ENCODE data around the gene FGD2. TPM values are rescaled to one million over a fixed set of nuclear protein-coding genes. Genes with fewer than 3 reads are reported as not detected.

The FGD2 gene
- total and polyA plus RNA-seq, 2 donors (not counting 3 experiments of a cell fraction or from before 2014, with no cell fraction given) = not detected

DNA sequence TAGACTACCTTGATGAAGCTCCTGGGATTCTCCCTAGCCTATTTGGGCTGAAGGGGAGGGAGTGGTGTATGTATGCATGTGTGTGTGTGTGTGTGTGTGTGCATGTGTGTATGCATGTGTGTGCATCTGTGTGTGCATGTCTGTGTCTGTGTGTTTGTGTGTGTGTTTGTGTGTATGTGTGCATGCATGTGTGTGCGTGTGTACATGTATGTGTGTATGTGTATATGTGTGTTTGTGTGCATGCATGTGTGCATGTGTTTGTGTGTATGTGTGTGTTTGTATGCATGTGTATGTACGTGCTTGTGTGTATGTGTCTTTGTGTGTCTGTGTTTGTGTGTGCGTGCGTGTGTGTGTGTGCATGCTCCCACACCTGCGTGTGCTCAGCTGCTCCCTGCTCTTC lies 15.4 kb downstream of the FGD2 start:
- ChIA-PET POLR2A (no interaction called here), CTCF (interaction anchor here (0.6 to 10.6 kb wide), 9 partner anchors 8 to 253 kb away, joined by 3 to 330 read pairs (median 14); partner anchors contain the start of genes C6orf89 and PIM1)
- no peaks in the 10 kb centered on the region for H3K79me2 ChIP-seq (ENCODE audit: control insufficient read depth, insufficient read depth, low read length)
- H3K27ac ChIP-seq (ENCODE audit: insufficient read depth, low read depth, low read length) = no peak overlapping the region
- dilution Hi-C loops (cut with MboI; ENCODE audit: extremely low pct_ligation_motif_present, low sequenced_read_pairs) = no loop called here
- no peaks in the 10 kb centered on the region for H4K20me1 ChIP-seq (replicated peaks; ENCODE audit: control insufficient read depth, extremely low read depth, insufficient read depth, low read length)
- no peaks in the 10 kb centered on the region for H3K9me1 ChIP-seq (replicated peaks; ENCODE audit: control insufficient read depth, extremely low read depth, insufficient read depth, low read length)
- H3K9me3 ChIP-seq (replicated peaks; ENCODE audit: control insufficient read depth, insufficient read depth, low read length) = no peaks in the 10 kb centered on the region
- H3K4me1 ChIP-seq (ENCODE audit: control insufficient read depth, extremely low read depth, insufficient read depth, low read length) = peaks cover 10% of the 10 kb centered on the region
- BruUV-seq (replicated peaks) = no TSS peak
- DNase-seq (ENCODE audit: low read depth, low spot score) = no peak
- H3K4me3 ChIP-seq (replicated peaks in 1 of 3; ENCODE audit: insufficient read depth in 1 of 3, low read depth in 1 of 3, low read length in 3 of 3) = no peak overlapping the region
- no peaks in the 10 kb centered on the region for H3K27me3 ChIP-seq (ENCODE audit: control insufficient read depth in 2 of 2, insufficient read depth in 2 of 2, low read length in 2 of 2)
- H2AFZ ChIP-seq (ENCODE audit: low read depth, low read length) = no peak overlapping the region
- H3K4me2 ChIP-seq (ENCODE audit: insufficient read depth, low read length) = no peak overlapping the region
- no peaks in the 10 kb centered on the region for H3K36me3 ChIP-seq (ENCODE audit: control insufficient read depth in 2 of 2, extremely low read depth in 1 of 2, insufficient read depth in 2 of 2, low read length in 2 of 2)
- H3K9ac ChIP-seq (replicated peaks; ENCODE audit: extremely low read depth, insufficient read depth, low read length) = no peak overlapping the region
- FAIRE-seq = no peak
- intact Hi-C loops (cut with micrococcal nuclease) = loop anchor here (10.0 kb wide), 1 partner anchor 294 kb away; no protein-coding TSS in a partner anchor
- TF ChIP-seq FOS (IDR thresholded peaks at IDR 0.05; ENCODE audit: borderline replicate concordance, insufficient read depth, low read length) = no peak
- TF ChIP-seq, protein P1, sequence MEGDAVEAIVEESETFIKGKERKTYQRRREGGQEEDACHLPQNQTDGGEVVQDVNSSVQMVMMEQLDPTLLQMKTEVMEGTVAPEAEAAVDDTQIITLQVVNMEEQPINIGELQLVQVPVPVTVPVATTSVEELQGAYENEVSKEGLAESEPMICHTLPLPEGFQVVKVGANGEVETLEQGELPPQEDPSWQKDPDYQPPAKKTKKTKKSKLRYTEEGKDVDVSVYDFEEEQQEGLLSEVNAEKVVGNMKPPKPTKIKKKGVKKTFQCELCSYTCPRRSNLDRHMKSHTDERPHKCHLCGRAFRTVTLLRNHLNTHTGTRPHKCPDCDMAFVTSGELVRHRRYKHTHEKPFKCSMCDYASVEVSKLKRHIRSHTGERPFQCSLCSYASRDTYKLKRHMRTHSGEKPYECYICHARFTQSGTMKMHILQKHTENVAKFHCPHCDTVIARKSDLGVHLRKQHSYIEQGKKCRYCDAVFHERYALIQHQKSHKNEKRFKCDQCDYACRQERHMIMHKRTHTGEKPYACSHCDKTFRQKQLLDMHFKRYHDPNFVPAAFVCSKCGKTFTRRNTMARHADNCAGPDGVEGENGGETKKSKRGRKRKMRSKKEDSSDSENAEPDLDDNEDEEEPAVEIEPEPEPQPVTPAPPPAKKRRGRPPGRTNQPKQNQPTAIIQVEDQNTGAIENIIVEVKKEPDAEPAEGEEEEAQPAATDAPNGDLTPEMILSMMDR (IDR thresholded peaks at IDR 0.05; ENCODE audit: extremely low read depth in 1 of 2, insufficient read depth in 1 of 2, low read depth in 1 of 2, low read length in 2 of 2) = no peak
- TF ChIP-seq GATA2 (IDR thresholded peaks at IDR 0.05; ENCODE audit: insufficient read depth, insufficient read length, low read depth, low read length) = no peak
- no peak for TF ChIP-seq POLR2A (IDR thresholded peaks at IDR 0.05; ENCODE audit: low read depth, low read length)
- no peak for TF ChIP-seq JUN (IDR thresholded peaks at IDR 0.05; ENCODE audit: borderline replicate concordance, insufficient read depth, insufficient read length, low read depth)
- TF ChIP-seq, protein P2, sequence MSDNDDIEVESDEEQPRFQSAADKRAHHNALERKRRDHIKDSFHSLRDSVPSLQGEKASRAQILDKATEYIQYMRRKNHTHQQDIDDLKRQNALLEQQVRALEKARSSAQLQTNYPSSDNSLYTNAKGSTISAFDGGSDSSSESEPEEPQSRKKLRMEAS (IDR thresholded peaks at IDR 0.05; ENCODE audit: insufficient read depth, insufficient read length) = no peak
- no peak for TF ChIP-seq POLR2AphosphoS5 (IDR thresholded peaks at IDR 0.05; ENCODE audit: insufficient read depth, low read depth, low read length)
- TF ChIP-seq EZH2 (IDR thresholded peaks at IDR 0.05; ENCODE audit: borderline replicate concordance, low read depth, low read length, severe bottlenecking) = no peak
- TF ChIP-seq MYC (IDR thresholded peaks at IDR 0.05; ENCODE audit: low read depth, low read length) = no peak

Data from endothelial cell of umbilical vein (primary cell).